IMR-90 (cell line): ENCODE measurements around the gene LYZL1. TPM values are rescaled to one million over a fixed set of nuclear protein-coding genes. Genes with fewer than 3 reads are reported as not detected.
A peak's percentile ranks its signal among the peaks of the same experiment; 100 is the strongest.

ENCODE experiments used
- ATAC-seq: fragments of 200-7000 bp; cut with Tn5 transposase; 2 replicates; pipeline ENCODE4 v1.9.1; 2020; ENCODE audit warnings: low read depth, mild to moderate bottlenecking, moderate library complexity
- BruUV-seq: library from RNA; stranded (reverse); fragments of 400-500 nt; replicated peaks from 2 replicates; lab custom pipeline; 2021; lab: Mats Ljungman, UMichigan
- CTCF ChIA-PET: fragments of 300-600 bp; formaldehyde crosslinking; extraction: SDS; loops from one replicate; lab custom pipeline; 2021; ENCODE audit warnings: antibody characterized with exemption; lab: Yijun Ruan, JAX
- POLR2A ChIA-PET: fragments of 300-600 bp; sonication (Branson Sonifier 250); formaldehyde crosslinking; loops from one replicate; lab custom pipeline; 2022; ENCODE audit warnings: antibody characterized with exemption; ENCODE audit not compliant: unreplicated experiment; lab: Charles Lee
- DNase-seq: peaks from one replicate; pipeline ENCODE4 v3.0.0; 2013
- H2AFZ ChIP-seq: replicated peaks from 2 replicates; pipeline ENCODE3; 2013; ENCODE audit warnings: low read length, mild to moderate bottlenecking; ENCODE audit not compliant: poor library complexity
- H2AK5ac ChIP-seq: 2 replicates; pipeline ENCODE4 v1.6.1; 2013; ENCODE audit warnings: low read depth, low read length, inconsistent platforms
- H2AK9ac ChIP-seq: replicated peaks from 2 replicates; pipeline ENCODE3; 2013; ENCODE audit warnings: mild to moderate bottlenecking, low read depth, low read length, moderate library complexity; ENCODE audit not compliant: poor library complexity
- H2BK120ac ChIP-seq: 2 replicates; pipeline ENCODE4 v1.6.1; 2013; ENCODE audit warnings: low read depth, low read length, inconsistent platforms
- H2BK15ac ChIP-seq: 3 replicates; pipeline ENCODE4 v1.6.1; 2013; ENCODE audit warnings: low read depth, low read length, inconsistent platforms
- H2BK20ac ChIP-seq: 2 replicates; pipeline ENCODE4 v1.6.1; 2013; ENCODE audit warnings: low read depth, mild to moderate bottlenecking, inconsistent platforms, low read length, moderate library complexity
- H2BK5ac ChIP-seq: 2 replicates; pipeline ENCODE4 v1.6.1; 2013; ENCODE audit warnings: mild to moderate bottlenecking, low read depth, low read length, inconsistent platforms; ENCODE audit not compliant: poor library complexity, severe bottlenecking
- H3K14ac ChIP-seq: replicated peaks from 2 replicates; pipeline ENCODE4 v1.6.1; 2013; ENCODE audit warnings: low read depth, low read length, inconsistent platforms
- H3K18ac ChIP-seq: 2 replicates; pipeline ENCODE4 v1.6.1; 2013; ENCODE audit warnings: low read depth, low read length, control low read depth
- H3K23ac ChIP-seq: 2 replicates; pipeline ENCODE4 v1.6.1; 2013; ENCODE audit warnings: low read depth, low read length, inconsistent platforms
- H3K27ac ChIP-seq: 2 replicates; pipeline ENCODE4 v1.5.1; 2013; ENCODE audit warnings: mild to moderate bottlenecking, control low read depth, low read length; ENCODE audit not compliant: insufficient read depth
- H3K27me3 ChIP-seq: 2 replicates; pipeline ENCODE4 v1.6.1; 2013; ENCODE audit warnings: low read length; ENCODE audit not compliant: control insufficient read depth, insufficient read depth
- H3K36me3 ChIP-seq: 2 replicates; pipeline ENCODE4 v1.6.1; 2013; ENCODE audit warnings: low read length, mixed read lengths; ENCODE audit not compliant: control insufficient read depth, insufficient read depth
- H3K4ac ChIP-seq: 2 replicates; pipeline ENCODE4 v1.6.1; 2013; ENCODE audit warnings: low read depth, low read length, inconsistent platforms
- H3K4me1 ChIP-seq: 2 replicates; pipeline ENCODE4 v1.6.1; 2013; ENCODE audit warnings: low read length, mixed read lengths; ENCODE audit not compliant: control insufficient read depth, insufficient read depth
- H3K4me2 ChIP-seq: 2 replicates; pipeline ENCODE4 v1.6.1; 2013; ENCODE audit warnings: low read depth, mild to moderate bottlenecking, control low read depth, low read length, moderate library complexity
- H3K4me3 ChIP-seq: 2 replicates; pipeline ENCODE4 v1.5.1; 2013; ENCODE audit warnings: low read depth, mild to moderate bottlenecking, control low read depth, low read length, moderate library complexity; ENCODE audit not compliant: insufficient read depth
- H3K56ac ChIP-seq: 2 replicates; pipeline ENCODE4 v1.6.1; 2013; ENCODE audit warnings: low read length, inconsistent platforms; ENCODE audit not compliant: insufficient read depth; ENCODE audit errors: extremely low read depth
- H3K79me1 ChIP-seq, 2 experiments: 2 replicates each; pipeline ENCODE4 v1.6.1; 2013; ENCODE audit warnings: low read length in 2 of 2, inconsistent platforms in 1 of 2, low read depth in 1 of 2
- H3K9ac ChIP-seq: 2 replicates; pipeline ENCODE4 v1.6.1; 2013; ENCODE audit warnings: low read depth, low read length, control low read depth
- H3K9me1 ChIP-seq: 2 replicates; pipeline ENCODE4 v1.6.1; 2013; ENCODE audit warnings: low read length, inconsistent platforms; ENCODE audit not compliant: insufficient read depth
- H3K9me3 ChIP-seq: 2 replicates; pipeline ENCODE4 v1.6.1; 2013; ENCODE audit warnings: low read length; ENCODE audit not compliant: control insufficient read depth, insufficient read depth
- H4K20me1 ChIP-seq: 2 replicates; pipeline ENCODE4 v1.6.1; 2013; ENCODE audit warnings: low read length, inconsistent platforms; ENCODE audit not compliant: insufficient read depth
- H4K5ac ChIP-seq: 2 replicates; pipeline ENCODE4 v1.6.1; 2013; ENCODE audit warnings: mild to moderate bottlenecking, low read depth, low read length, control low read depth
- H4K8ac ChIP-seq, 2 experiments: 2 replicates each; pipeline ENCODE4 v1.6.1; 2013; ENCODE audit warnings: low read depth in 2 of 2, low read length in 2 of 2, control low read depth in 1 of 2, inconsistent platforms in 1 of 2
- H4K91ac ChIP-seq: 2 replicates; pipeline ENCODE4 v1.6.1; 2013; ENCODE audit warnings: low read depth, low read length, inconsistent platforms; ENCODE audit not compliant: insufficient read depth
- MAFK ChIP-seq: IDR thresholded peaks from 2 replicates; pipeline ENCODE4 v1.6.1; 2012; ENCODE audit warnings: low read depth, low read length, improper control_type of control experiment
- RAD21 ChIP-seq: IDR thresholded peaks from 2 replicates; pipeline ENCODE4 v1.6.1; 2012; ENCODE audit warnings: low read length, improper control_type of control experiment
- SMC3 ChIP-seq: fragments of 150-350 bp; IDR thresholded peaks from 2 replicates; pipeline ENCODE4 v1.6.1; 2016; ENCODE audit warnings: low read depth, mild to moderate bottlenecking, antibody characterized with exemption, low read length, moderate library complexity
- WGBS, 2 experiments: methylation state at CpG; one replicate each; pipeline versions ENCODE4 v1.1.5 to v1.1.7; 2013; ENCODE audit warnings: missing lambda C conversion rate in 2 of 2; ENCODE audit not compliant: insufficient read length in 1 of 2; ENCODE audit errors: extremely low coverage in 2 of 2; 5-methylcytosine and 5-hydroxymethylcytosine counted together
- dilution Hi-C: fragments of 300-500 bp; cut with HindIII; formaldehyde crosslinking; loops from one replicate; pipeline ENCODE4 v1.14.3; 2018; ENCODE audit warnings: low sequenced_read_pairs; ENCODE audit not compliant: unreplicated experiment
- in situ Hi-C: fragments of 300-500 bp; cut with MboI; formaldehyde crosslinking; loops from 3 replicates; pipeline ENCODE4 v1.14.3; 2019; ENCODE audit warnings: low sequenced_read_pairs, inconsistent platforms, mixed read lengths
- intact Hi-C: fragments of 100-400 bp; cut with micrococcal nuclease; formaldehyde crosslinking; loops from 2 replicates; pipeline ENCODE4 v1.10.0; 2022
- polyA plus RNA-seq, 3 experiments: library from polyadenylated mRNA; depleted of rRNA; stranded (reverse); fragments of >200 nt; gene quantifications; 2 replicates each; pipeline ENCODE4 v1.2.3, GENCODE V29; 2012; ENCODE audit warnings: low replicate concordance in 1 of 3
- total RNA-seq: library from RNA; depleted of rRNA; stranded (reverse); fragments of >200 nt; gene quantifications from 2 replicates; pipeline ENCODE4 v1.2.3, GENCODE V29; 2012

Gene LYZL1
- total and polyA plus RNA-seq, 2 of the 4 experiments (the other 2 are of a cell fraction): not detected

- no peaks in the 10 kb centered on the region for H3K9me3 ChIP-seq
- BruUV-seq: no TSS peak
- no peak overlapping the region for H3K4me2 ChIP-seq
- ChIA-PET CTCF (interaction anchor here (0.7 kb wide), 1 partner anchor 181 kb away, joined by 4 read pairs; no protein-coding TSS in a partner anchor), POLR2A (no interaction called here)
- DNase-seq (no peak), ATAC-seq (no peak)
- H3K9me1 ChIP-seq: peaks cover 4% of the 10 kb centered on the region; the same call in 1 of the 2 replicates
- intact Hi-C loops: no loop called here
- H2BK15ac ChIP-seq: no peak overlapping the region
- WGBS, 2 experiments: 89% methylated on average over 4 of the region's 5 CpGs; no CpG with 5 or more reads in 1 of the 2 experiments
- no peak overlapping the region for H3K56ac ChIP-seq
- H2BK20ac ChIP-seq: no peak overlapping the region
- H3K4me1 ChIP-seq: peaks cover 9% of the 10 kb centered on the region
- dilution Hi-C loops: no loop called here
- no peak overlapping the region for H2AK5ac ChIP-seq
- no peak overlapping the region for H3K14ac ChIP-seq
- H3K27me3 ChIP-seq: peaks cover 14% of the 10 kb centered on the region
- H3K4ac ChIP-seq: no peak overlapping the region
- no peak overlapping the region for H3K4me3 ChIP-seq
- in situ Hi-C loops: no loop called here
- no peak overlapping the region for H3K9ac ChIP-seq
- no peak overlapping the region for H2BK120ac ChIP-seq
- peak overlapping the region; percentile 41 for H2AFZ ChIP-seq
- no peak overlapping the region; the same call in 1 of the 2 replicates for H3K23ac ChIP-seq
- no peaks in the 10 kb centered on the region for H4K20me1 ChIP-seq
- H3K18ac ChIP-seq: no peak overlapping the region
- no peak overlapping the region for H3K27ac ChIP-seq
- H4K8ac ChIP-seq: no peak overlapping the region
- no peaks in the 10 kb centered on the region for H3K79me1 ChIP-seq
- no peak overlapping the region for H4K5ac ChIP-seq
- H3K36me3 ChIP-seq: no peaks in the 10 kb centered on the region
- H4K91ac ChIP-seq: no peak overlapping the region
- H2BK5ac ChIP-seq: no peak overlapping the region
- no peak overlapping the region for H2AK9ac ChIP-seq
- TF ChIP-seq RAD21 (no peak), SMC3 (no peak), MAFK (no peak)
These were observed 26.9 kb downstream of the LYZL1 start for GRCh38 chr10:29315814-29316213.
